Cardiac muscle cell (in vitro differentiated cells and primary cell): Measurements from ENCODE around the gene PPOX. TPM values are rescaled to one million over a fixed set of nuclear protein-coding genes. Genes with fewer than 3 reads are reported as not detected.

Source experiments
- DNase-seq, 2 donors: peaks; one replicate each; pipeline versions ENCODE4 v3.0.0 to v3.0.0-alpha.2; 2010 to 2017; ENCODE audit warnings: low read depth in 1 of 2, low spot score in 1 of 2
- H3K27ac ChIP-seq: fragments of 200-600 bp; sonication (generic); 2 replicates; pipeline ENCODE4 v1.5.1; 2016
- H3K27me3 ChIP-seq: fragments of 200-600 bp; sonication (generic); 2 replicates; pipeline ENCODE4 v1.6.0; 2016; ENCODE audit warnings: control low read depth
- H3K36me3 ChIP-seq: fragments of 200-600 bp; sonication (generic); 2 replicates; pipeline ENCODE4 v1.5.1; 2016; ENCODE audit warnings: control low read depth
- H3K4me1 ChIP-seq: fragments of 200-600 bp; sonication (generic); 2 replicates; pipeline ENCODE4 v1.8.1; 2017; ENCODE audit warnings: low read depth, mild to moderate bottlenecking, mixed run types
- H3K4me3 ChIP-seq: fragments of 200-600 bp; sonication (generic); 2 replicates; pipeline ENCODE4 v1.5.1; 2016; ENCODE audit warnings: mild to moderate bottlenecking
- H3K9me3 ChIP-seq: fragments of 200-600 bp; sonication (generic); 2 replicates; pipeline ENCODE4 v1.5.1; 2017; ENCODE audit warnings: low read depth, mild to moderate bottlenecking, control low read depth
- CTCF ChIP-seq: IDR thresholded peaks from 2 replicates; pipeline ENCODE4 v1.5.1; 2012; ENCODE audit warnings: low read depth, mild to moderate bottlenecking, low read length
- polyA plus RNA-seq: library from polyadenylated mRNA; unstranded; fragments of >200 nt; fragmentation: Nextera tagmentation; extraction: Ambion mirVana; gene quantifications from 2 replicates; pipeline ENCODE4 v1.2.1, GENCODE V29; 2016
- total RNA-seq: library from RNA; depleted of rRNA; stranded (reverse); fragments of >200 nt; gene quantifications from 2 replicates; pipeline ENCODE4 v1.2.3, GENCODE V29; 2016

Gene PPOX
- total and polyA plus RNA-seq, 2 experiments from 2014 or later: 53.8 to 67.1 TPM

- H3K36me3 ChIP-seq: peaks cover 11% of the 10 kb centered on the region
- peaks cover 6% of the 10 kb centered on the region for H3K4me1 ChIP-seq
- TF ChIP-seq CTCF: no peak
- no peaks in the 10 kb centered on the region for H3K9me3 ChIP-seq
- H3K27ac ChIP-seq: peak overlapping the region; percentile 65
- no peak overlapping the region for H3K4me3 ChIP-seq
- H3K27me3 ChIP-seq: no peaks in the 10 kb centered on the region
- no peak for DNase-seq
Observed at GRCh38 chr1:161161652-161162051, 4.6 kb upstream of the PPOX start.

GRCh38 chr1:161162052-161162451, 4.2 kb upstream of the PPOX start:
- Histone ChIP-seq H3K27ac (peak overlapping the region; percentile 65), H3K27me3 (no peaks in the 10 kb centered on the region), H3K36me3 (peaks cover 11% of the 10 kb centered on the region), H3K9me3 (no peaks in the 10 kb centered on the region), H3K4me3 (no peak overlapping the region), H3K4me1 (peaks cover 6% of the 10 kb centered on the region)
- no peak for TF ChIP-seq CTCF
- no peak for DNase-seq

- H3K4me1 ChIP-seq: peaks cover 6% of the 10 kb centered on the region
- no peak for TF ChIP-seq CTCF
- H3K27ac ChIP-seq: peak overlapping the region; percentile 65
- H3K27me3 ChIP-seq: no peaks in the 10 kb centered on the region
- H3K9me3 ChIP-seq: no peaks in the 10 kb centered on the region
- no peak overlapping the region for H3K4me3 ChIP-seq
- DNase-seq: no peak
- peaks cover 5% of the 10 kb centered on the region for H3K36me3 ChIP-seq
Observed at GRCh38 chr1:161162806-161163205, 3.4 kb upstream of the PPOX start.

GRCh38 chr1:161163793-161164192, 2.4 kb upstream of the PPOX start:
- H3K27me3 ChIP-seq: no peaks in the 10 kb centered on the region
- H3K4me1 ChIP-seq: peaks cover 3% of the 10 kb centered on the region
- no peak for DNase-seq
- TF ChIP-seq CTCF: no peak
- H3K4me3 ChIP-seq: no peak overlapping the region
- H3K9me3 ChIP-seq: no peaks in the 10 kb centered on the region
- no peak overlapping the region for H3K27ac ChIP-seq
- H3K36me3 ChIP-seq: peaks cover 5% of the 10 kb centered on the region

- Histone ChIP-seq H3K4me3 (peak overlapping the region; percentile 60), H3K27me3 (no peaks in the 10 kb centered on the region), H3K4me1 (no peaks in the 10 kb centered on the region), H3K36me3 (peaks cover 5% of the 10 kb centered on the region), H3K9me3 (no peaks in the 10 kb centered on the region), H3K27ac (peak overlapping the region; percentile 81)
- no peak for TF ChIP-seq CTCF
- no peak for DNase-seq
Observed at GRCh38 chr1:161164901-161165610, 1.2 kb upstream of the PPOX start.
